ENCODE data around the gene PLCL1.

The PLCL1 gene

DNA sequence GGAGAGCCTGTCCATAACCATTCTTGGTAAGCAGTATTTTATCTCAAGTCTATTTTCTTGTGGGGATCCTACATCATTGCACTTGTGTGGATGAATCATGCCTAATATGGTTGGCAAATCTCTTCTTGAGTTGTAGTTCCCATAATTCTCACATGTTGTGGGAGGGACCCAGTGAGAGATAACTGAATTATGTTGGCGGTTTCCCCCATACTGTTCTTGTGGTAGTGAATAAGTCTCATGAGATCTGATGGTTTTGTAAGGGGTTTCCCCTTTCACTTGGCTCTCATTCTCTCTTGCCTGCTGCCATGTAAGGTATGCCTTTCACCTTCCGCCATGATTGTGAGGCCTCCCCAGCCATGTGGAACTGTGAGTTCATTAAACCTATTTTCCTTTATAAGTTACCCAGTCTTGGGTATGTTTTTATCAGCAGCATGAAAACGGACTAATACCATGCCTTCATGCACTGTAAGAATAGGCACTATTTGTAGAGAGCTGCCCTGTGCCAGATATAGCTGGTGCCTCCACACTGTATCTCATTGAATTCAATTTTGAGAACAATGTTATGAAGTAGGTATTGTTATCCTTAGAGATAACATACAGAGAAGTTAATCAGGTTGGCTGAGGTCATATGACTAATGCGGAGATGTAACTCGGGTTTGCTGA is 148.3 kb downstream of the PLCL1 start:
- no peak for DNase-seq
- Histone ChIP-seq H3K36me3 (replicated peaks; ENCODE audit: insufficient read depth, low read length) (no peaks in the 10 kb centered on the region), H3K79me2 (ENCODE audit: low read length) (no peaks in the 10 kb centered on the region), H3K27me3 (replicated peaks; ENCODE audit: insufficient read depth, low read length) (no peaks in the 10 kb centered on the region), H3F3A (ENCODE audit: insufficient read depth, low read length) (no peaks in the 10 kb centered on the region), H4K20me1 (ENCODE audit: insufficient read depth, low read length) (no peaks in the 10 kb centered on the region), H3K4me2 (ENCODE audit: low read depth, low read length) (no peak overlapping the region), H3K4me1 (ENCODE audit: low read length) (no peaks in the 10 kb centered on the region), H3K9me3 (replicated peaks; ENCODE audit: insufficient read depth, low read length) (no peaks in the 10 kb centered on the region), H3K9me2 (replicated peaks; ENCODE audit: insufficient read depth, low read length) (no peaks in the 10 kb centered on the region), H2AFZ (ENCODE audit: low read length) (no peak overlapping the region), H3K9ac (ENCODE audit: low read length) (no peak overlapping the region), H3K4me3 (ENCODE audit: low read length) (no peak overlapping the region), H3K27ac (ENCODE audit: low read length) (no peak overlapping the region)
- no peak for TF ChIP-seq EZH2phosphoT487 (IDR thresholded peaks at IDR 0.05; ENCODE audit: low read length)
- TF ChIP-seq, protein P1, sequence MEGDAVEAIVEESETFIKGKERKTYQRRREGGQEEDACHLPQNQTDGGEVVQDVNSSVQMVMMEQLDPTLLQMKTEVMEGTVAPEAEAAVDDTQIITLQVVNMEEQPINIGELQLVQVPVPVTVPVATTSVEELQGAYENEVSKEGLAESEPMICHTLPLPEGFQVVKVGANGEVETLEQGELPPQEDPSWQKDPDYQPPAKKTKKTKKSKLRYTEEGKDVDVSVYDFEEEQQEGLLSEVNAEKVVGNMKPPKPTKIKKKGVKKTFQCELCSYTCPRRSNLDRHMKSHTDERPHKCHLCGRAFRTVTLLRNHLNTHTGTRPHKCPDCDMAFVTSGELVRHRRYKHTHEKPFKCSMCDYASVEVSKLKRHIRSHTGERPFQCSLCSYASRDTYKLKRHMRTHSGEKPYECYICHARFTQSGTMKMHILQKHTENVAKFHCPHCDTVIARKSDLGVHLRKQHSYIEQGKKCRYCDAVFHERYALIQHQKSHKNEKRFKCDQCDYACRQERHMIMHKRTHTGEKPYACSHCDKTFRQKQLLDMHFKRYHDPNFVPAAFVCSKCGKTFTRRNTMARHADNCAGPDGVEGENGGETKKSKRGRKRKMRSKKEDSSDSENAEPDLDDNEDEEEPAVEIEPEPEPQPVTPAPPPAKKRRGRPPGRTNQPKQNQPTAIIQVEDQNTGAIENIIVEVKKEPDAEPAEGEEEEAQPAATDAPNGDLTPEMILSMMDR (IDR thresholded peaks at IDR 0.05; ENCODE audit: low read length) = no peak
- TF ChIP-seq EZH2 (optimal IDR thresholded peaks at IDR 0.05; ENCODE audit: low read depth, low read length) = no peak

DNA sequence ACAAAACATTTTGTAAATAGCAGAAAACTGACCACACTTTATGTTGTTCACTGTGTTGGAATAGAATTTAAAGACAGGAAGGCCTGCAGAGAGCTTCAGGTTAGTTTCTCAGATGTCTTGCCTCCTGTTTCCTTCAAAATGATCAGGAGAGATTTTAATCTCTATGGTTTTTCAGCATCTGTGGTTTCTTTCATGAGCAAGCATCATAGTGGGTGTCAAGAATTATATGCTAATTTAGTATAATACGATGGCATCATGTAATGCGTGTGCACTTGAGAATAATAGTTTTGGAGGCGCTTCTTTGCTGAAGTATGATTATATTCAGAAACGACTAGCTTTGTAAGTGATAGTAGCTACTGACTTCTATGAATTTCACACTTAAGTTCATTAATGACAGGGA is 149.9 kb downstream of the PLCL1 start:
- H3K9me2 ChIP-seq (replicated peaks; ENCODE audit: insufficient read depth, low read length) = no peaks in the 10 kb centered on the region
- no peaks in the 10 kb centered on the region for H3K9me3 ChIP-seq (replicated peaks; ENCODE audit: insufficient read depth, low read length)
- H3K4me3 ChIP-seq (ENCODE audit: low read length) = no peak overlapping the region
- no peaks in the 10 kb centered on the region for H4K20me1 ChIP-seq (ENCODE audit: insufficient read depth, low read length)
- H3K36me3 ChIP-seq (replicated peaks; ENCODE audit: insufficient read depth, low read length) = no peaks in the 10 kb centered on the region
- no peak overlapping the region for H3K27ac ChIP-seq (ENCODE audit: low read length)
- no peak overlapping the region for H3K9ac ChIP-seq (ENCODE audit: low read length)
- H3K4me1 ChIP-seq (ENCODE audit: low read length) = no peaks in the 10 kb centered on the region
- H3K4me2 ChIP-seq (ENCODE audit: low read depth, low read length) = no peak overlapping the region
- no peaks in the 10 kb centered on the region for H3K27me3 ChIP-seq (replicated peaks; ENCODE audit: insufficient read depth, low read length)
- no peak for TF ChIP-seq EZH2 (optimal IDR thresholded peaks at IDR 0.05; ENCODE audit: low read depth, low read length)
- TF ChIP-seq, protein P1 (IDR thresholded peaks at IDR 0.05; ENCODE audit: low read length) = no peak
- TF ChIP-seq EZH2phosphoT487 (IDR thresholded peaks at IDR 0.05; ENCODE audit: low read length) = no peak
- no peak for DNase-seq
- H2AFZ ChIP-seq (ENCODE audit: low read length) = no peak overlapping the region
- H3F3A ChIP-seq (ENCODE audit: insufficient read depth, low read length) = no peaks in the 10 kb centered on the region
- no peaks in the 10 kb centered on the region for H3K79me2 ChIP-seq (ENCODE audit: low read length)

DNA sequence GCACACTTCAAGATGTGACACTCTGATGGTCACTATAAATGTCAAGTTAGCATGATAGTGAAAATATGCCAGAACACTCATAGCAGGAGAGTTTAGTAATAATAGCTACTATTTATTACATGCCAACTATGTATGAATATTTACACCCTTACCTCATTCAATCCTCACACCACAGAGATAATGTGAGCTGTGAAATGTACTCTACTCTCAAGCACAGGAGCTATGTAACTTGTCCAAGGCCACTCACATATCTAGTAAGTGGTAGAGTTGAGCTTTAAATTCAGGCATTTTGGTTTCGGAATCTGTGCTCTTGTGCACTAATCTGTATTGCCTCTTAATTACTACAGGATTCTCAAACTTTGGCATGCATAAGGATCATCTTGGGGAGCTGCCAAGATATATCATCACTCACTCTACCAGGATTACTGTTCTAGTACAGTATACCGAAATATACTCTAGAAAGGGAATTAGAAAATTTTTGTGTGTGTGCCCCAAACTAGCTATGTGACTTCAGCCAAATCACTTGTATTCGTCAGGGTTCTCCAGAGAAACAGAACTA is 154.3 kb downstream of the PLCL1 start:
- Histone ChIP-seq H3F3A (ENCODE audit: insufficient read depth, low read length) (no peaks in the 10 kb centered on the region), H3K27ac (ENCODE audit: low read length) (no peak overlapping the region), H2AFZ (ENCODE audit: low read length) (no peak overlapping the region), H3K9ac (ENCODE audit: low read length) (no peak overlapping the region), H4K20me1 (ENCODE audit: insufficient read depth, low read length) (no peaks in the 10 kb centered on the region), H3K4me3 (ENCODE audit: low read length) (no peak overlapping the region), H3K9me3 (replicated peaks; ENCODE audit: insufficient read depth, low read length) (no peaks in the 10 kb centered on the region), H3K27me3 (replicated peaks; ENCODE audit: insufficient read depth, low read length) (no peaks in the 10 kb centered on the region), H3K36me3 (replicated peaks; ENCODE audit: insufficient read depth, low read length) (no peaks in the 10 kb centered on the region), H3K4me2 (ENCODE audit: low read depth, low read length) (no peak overlapping the region), H3K9me2 (replicated peaks; ENCODE audit: insufficient read depth, low read length) (no peaks in the 10 kb centered on the region), H3K4me1 (ENCODE audit: low read length) (no peaks in the 10 kb centered on the region), H3K79me2 (ENCODE audit: low read length) (no peaks in the 10 kb centered on the region)
- TF ChIP-seq EZH2 (optimal IDR thresholded peaks at IDR 0.05; ENCODE audit: low read depth, low read length) (no peak), EZH2phosphoT487 (IDR thresholded peaks at IDR 0.05; ENCODE audit: low read length) (no peak)
- TF ChIP-seq, protein P1 (IDR thresholded peaks at IDR 0.05; ENCODE audit: low read length) = no peak
- no peak for DNase-seq
